Kidney epithelial cell (primary cell): ENCODE measurements around the gene DUSP8. TPM values are rescaled to one million over a fixed set of nuclear protein-coding genes. Genes with fewer than 3 reads are reported as not detected.
A peak's percentile ranks its signal among the peaks of the same experiment; 100 is the strongest.

ENCODE experiments used
- DNase-seq: peaks from one replicate; pipeline ENCODE4 v3.0.0-alpha.2; 2010; ENCODE audit warnings: low read depth
- H3K27me3 ChIP-seq: 2 replicates; pipeline ENCODE4 v1.6.0; 2011; ENCODE audit warnings: low read length; ENCODE audit not compliant: control insufficient read depth, insufficient read depth
- H3K36me3 ChIP-seq: 2 replicates; pipeline ENCODE4 v1.5.1; 2011; ENCODE audit warnings: low read length; ENCODE audit not compliant: control insufficient read depth, insufficient read depth
- H3K4me3 ChIP-seq: 2 replicates; pipeline ENCODE4 v1.5.1; 2011; ENCODE audit warnings: low read depth, mild to moderate bottlenecking, control low read depth, low read length
- total RNA-seq: library from RNA; depleted of rRNA; stranded (reverse); fragments of >200 nt; gene quantifications from 2 replicates; pipeline ENCODE4 v1.2.3, GENCODE V29; 2015
- TF ChIP-seq, protein P1 (sequence below): IDR thresholded peaks from 2 replicates; pipeline ENCODE4 v1.5.1; 2011; ENCODE audit warnings: mild to moderate bottlenecking, moderate library complexity, low read length, control low read depth, inconsistent platforms; ENCODE audit not compliant: insufficient read depth, poor library complexity, severe bottlenecking

DUSP8 gene
- total RNA-seq, 1 donor from 2014 or later = 7.6 TPM

DNA sequence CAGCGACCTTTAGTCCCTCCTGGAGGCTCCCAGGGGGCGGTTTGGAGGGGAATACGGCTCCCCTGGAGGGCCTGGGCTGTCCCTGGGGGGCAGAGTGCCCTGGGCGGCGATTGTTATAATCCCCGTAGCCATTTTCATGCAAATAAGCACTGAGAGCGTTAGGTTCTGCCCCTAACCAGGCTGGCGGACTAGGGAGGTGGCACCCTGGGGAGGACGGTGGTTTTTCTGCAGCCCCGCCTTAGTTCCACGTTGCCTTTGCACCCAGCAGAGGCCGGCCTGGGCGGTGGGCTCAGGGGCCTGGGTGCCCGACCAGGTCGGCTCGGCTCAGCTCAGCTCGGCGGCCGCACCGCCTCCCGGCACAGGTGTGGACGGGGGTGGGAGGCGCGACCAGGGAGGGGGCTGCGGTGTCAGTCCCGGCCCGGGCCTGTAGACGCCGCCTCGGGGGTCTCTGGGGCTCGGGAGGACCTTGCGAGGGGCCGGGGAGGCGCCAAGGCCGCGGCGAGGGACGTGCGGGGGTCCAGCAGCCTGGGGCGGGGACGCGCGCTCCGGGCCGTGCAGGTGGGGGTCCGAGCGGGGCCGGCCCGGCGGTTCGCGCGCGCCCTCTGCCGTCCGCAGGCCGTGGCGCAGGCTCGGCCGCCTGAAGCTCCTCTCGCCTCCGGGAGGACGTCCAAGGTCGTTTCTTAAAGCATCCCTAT lies 2.3 kb upstream of the DUSP8 start:
- H3K27me3 ChIP-seq = peaks cover 3% of the 10 kb centered on the region
- TF ChIP-seq, protein P1, sequence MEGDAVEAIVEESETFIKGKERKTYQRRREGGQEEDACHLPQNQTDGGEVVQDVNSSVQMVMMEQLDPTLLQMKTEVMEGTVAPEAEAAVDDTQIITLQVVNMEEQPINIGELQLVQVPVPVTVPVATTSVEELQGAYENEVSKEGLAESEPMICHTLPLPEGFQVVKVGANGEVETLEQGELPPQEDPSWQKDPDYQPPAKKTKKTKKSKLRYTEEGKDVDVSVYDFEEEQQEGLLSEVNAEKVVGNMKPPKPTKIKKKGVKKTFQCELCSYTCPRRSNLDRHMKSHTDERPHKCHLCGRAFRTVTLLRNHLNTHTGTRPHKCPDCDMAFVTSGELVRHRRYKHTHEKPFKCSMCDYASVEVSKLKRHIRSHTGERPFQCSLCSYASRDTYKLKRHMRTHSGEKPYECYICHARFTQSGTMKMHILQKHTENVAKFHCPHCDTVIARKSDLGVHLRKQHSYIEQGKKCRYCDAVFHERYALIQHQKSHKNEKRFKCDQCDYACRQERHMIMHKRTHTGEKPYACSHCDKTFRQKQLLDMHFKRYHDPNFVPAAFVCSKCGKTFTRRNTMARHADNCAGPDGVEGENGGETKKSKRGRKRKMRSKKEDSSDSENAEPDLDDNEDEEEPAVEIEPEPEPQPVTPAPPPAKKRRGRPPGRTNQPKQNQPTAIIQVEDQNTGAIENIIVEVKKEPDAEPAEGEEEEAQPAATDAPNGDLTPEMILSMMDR = peak; percentile 31
- DNase-seq = no peak
- H3K4me3 ChIP-seq = peak overlapping the region; percentile 67
- H3K36me3 ChIP-seq = no peaks in the 10 kb centered on the region

DNA sequence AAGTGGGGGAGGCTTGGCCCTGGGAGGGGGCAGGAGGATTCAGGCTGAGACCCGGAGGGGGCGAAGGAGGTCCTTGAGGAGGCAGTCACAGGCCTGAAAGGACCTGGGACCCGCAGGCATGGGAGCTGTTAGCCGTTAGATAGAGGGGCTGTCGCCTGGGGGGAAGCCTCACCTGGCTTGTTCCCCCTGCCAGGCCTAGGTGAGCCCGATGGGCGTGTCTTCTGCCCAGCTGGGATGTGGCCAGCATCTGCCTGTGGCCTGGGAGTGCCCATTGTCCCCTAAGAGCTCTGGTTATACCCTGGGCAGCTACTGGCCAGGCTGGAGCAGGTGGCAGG lies 1.8 kb upstream of the DUSP8 start:
- Histone ChIP-seq H3K36me3 (no peaks in the 10 kb centered on the region), H3K4me3 (peak overlapping the region; percentile 67), H3K27me3 (peaks cover 3% of the 10 kb centered on the region)
- TF ChIP-seq, protein P1 = no peak
- no peak for DNase-seq

DNA sequence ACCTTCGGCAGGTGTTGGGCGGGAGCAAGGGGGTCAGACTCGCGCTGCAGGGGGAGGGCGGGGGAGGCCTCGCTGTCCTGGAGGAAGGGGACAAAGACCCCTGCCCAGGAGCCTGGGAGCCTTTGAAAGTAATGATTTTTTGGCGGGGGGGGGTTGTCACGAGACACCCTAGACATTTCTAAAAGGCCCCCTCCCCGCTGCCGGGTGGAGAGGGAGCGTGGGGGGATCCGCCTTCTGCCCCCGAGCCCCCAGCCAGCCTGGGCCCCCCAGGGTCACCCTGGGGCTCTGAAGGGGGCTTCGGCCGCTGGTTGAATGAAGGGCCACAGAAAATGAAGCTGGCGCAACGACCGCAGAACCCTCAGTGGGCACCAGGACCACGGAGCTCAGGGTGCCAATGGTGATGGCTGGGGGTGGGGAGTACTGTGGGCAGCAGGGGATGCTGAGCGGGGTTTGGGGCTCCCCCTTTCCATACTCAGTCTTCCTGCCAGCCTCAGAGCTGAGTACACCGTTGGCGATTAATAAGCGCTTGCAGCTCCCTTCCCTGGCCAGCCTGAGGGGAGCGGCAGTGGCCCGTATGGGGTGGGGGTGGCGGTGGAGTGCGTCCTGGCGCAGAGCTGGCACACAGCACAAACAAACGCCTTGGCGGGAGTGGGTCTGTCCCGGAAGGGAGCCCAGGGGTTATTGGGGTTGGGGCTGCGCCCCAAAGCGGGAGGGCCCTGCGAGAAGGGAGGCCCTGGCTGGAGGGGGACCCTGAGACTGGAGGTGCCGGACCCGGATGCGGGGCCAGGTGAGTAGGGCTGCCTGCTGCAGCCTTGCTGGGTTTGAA lies 1.2 kb upstream of the DUSP8 start:
- peaks cover 3% of the 10 kb centered on the region for H3K27me3 ChIP-seq
- H3K4me3 ChIP-seq = peak overlapping the region; percentile 67
- TF ChIP-seq, protein P1 = no peak
- no peak for DNase-seq
- no peaks in the 10 kb centered on the region for H3K36me3 ChIP-seq

DNA sequence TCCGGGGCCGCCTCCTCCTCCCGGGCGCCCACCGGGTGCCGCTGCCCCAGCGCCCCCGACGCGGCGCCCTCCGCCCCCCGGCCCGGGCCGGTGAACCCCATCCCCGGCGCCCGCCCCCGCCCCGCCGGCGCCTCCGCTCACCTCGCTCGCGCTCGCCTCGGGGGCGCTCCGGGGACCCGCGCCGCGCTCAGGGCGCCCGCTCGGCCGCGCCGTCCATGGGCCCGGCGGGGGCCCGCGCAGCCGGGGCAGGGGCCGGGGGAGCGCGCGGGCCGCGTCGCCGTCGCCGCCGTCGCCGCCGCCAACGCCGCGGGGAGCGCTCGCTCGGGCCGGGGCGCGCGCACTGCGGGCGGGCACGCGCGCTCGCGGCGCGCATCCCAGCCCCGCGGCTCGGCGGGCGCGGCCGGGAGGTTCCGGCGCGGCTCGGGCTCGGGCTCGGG lies 293 bp downstream of the DUSP8 start:
- TF ChIP-seq, protein P1 = no peak

DNA sequence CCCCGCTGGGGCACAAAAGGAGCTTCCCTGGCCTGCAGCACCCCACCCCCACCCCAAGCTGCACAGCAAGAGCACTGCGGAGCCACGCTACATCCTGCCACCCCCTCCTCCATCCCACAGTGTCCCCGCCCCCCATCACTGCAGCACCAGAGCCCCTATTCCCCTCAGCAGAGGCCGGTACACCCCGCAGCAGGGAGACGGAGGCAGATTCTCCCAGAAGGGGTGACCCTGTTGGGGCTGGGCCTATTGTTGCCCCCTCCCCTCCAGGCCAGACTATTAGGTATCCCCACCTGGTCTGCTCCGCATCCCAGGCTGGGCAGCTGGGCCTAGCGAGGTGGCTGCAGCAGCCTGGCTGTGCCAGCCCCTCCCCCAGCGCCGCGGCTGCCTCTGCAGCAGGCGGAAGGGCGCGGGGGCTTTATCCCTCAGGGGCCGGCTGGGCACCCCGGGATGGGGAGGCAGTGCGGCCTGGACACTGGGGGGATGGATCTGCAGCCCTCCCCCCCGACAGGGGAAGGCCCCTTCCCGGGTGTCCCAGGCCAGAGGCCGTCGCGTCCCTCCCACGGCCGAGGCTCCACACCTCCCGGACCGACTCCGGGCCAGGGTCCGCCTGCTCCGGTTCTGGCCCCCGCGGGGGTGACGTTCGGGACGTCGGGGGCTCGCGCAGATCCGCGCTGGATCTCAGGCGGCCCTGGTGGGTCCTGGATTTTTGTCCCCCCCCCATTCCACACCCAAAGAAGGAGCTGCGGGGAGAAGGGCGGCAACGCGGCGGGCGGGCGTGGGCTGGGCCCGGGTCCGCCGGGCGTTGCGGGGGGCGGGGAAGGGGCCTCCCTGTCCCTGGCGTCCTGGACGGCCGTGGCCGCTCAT lies 943 bp downstream of the DUSP8 start:
- TF ChIP-seq, protein P1 = no peak

More for the DNA sequence above, 293 bp downstream of the DUSP8 start:
- Histone ChIP-seq H3K36me3 (no peaks in the 10 kb centered on the region), H3K4me3 (peak overlapping the region; percentile 58), H3K27me3 (peaks cover 3% of the 10 kb centered on the region)
- DNase-seq = no peak

More for the DNA sequence above, 943 bp downstream of the DUSP8 start:
- Histone ChIP-seq H3K36me3 (no peaks in the 10 kb centered on the region), H3K4me3 (peak overlapping the region; percentile 58), H3K27me3 (peaks cover 3% of the 10 kb centered on the region)
- DNase-seq = no peak
